ENCODE data around the gene SEMA5A.

- TF ChIP-seq CBFB (CRISPR knock-in tag; IDR thresholded peaks at IDR 0.05; ENCODE audit: low read depth) (no peak), USF2 (CRISPR knock-in tag; IDR thresholded peaks at IDR 0.05) (no peak), ETV6 (CRISPR knock-in tag; IDR thresholded peaks at IDR 0.05) (no peak), ZNF671 (CRISPR knock-in tag; IDR thresholded peaks at IDR 0.05) (no peak), HMGXB4 (CRISPR knock-in tag; IDR thresholded peaks at IDR 0.05) (no peak), NR2C2 (CRISPR knock-in tag; IDR thresholded peaks at IDR 0.05) (no peak), GABPB1 (CRISPR knock-in tag; IDR thresholded peaks at IDR 0.05) (no peak), ZNF317 (CRISPR knock-in tag; IDR thresholded peaks at IDR 0.05; ENCODE audit: borderline replicate concordance, low read depth) (no peak), FOXJ3 (CRISPR knock-in tag; IDR thresholded peaks at IDR 0.05; ENCODE audit: borderline replicate concordance) (no peak)
- TF ChIP-seq, protein P1, sequence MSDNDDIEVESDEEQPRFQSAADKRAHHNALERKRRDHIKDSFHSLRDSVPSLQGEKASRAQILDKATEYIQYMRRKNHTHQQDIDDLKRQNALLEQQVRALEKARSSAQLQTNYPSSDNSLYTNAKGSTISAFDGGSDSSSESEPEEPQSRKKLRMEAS (CRISPR knock-in tag; IDR thresholded peaks at IDR 0.05), result no peak
- TF ChIP-seq, protein P2, sequence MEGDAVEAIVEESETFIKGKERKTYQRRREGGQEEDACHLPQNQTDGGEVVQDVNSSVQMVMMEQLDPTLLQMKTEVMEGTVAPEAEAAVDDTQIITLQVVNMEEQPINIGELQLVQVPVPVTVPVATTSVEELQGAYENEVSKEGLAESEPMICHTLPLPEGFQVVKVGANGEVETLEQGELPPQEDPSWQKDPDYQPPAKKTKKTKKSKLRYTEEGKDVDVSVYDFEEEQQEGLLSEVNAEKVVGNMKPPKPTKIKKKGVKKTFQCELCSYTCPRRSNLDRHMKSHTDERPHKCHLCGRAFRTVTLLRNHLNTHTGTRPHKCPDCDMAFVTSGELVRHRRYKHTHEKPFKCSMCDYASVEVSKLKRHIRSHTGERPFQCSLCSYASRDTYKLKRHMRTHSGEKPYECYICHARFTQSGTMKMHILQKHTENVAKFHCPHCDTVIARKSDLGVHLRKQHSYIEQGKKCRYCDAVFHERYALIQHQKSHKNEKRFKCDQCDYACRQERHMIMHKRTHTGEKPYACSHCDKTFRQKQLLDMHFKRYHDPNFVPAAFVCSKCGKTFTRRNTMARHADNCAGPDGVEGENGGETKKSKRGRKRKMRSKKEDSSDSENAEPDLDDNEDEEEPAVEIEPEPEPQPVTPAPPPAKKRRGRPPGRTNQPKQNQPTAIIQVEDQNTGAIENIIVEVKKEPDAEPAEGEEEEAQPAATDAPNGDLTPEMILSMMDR (IDR thresholded peaks at IDR 0.05), result no peak; the same call in 1 of the 2 replicates
These were observed 46.4 kb downstream of the SEMA5A start for GRCh38 chr5:9499498-9499876.

Measured in WTC11 (cell line).